ENCODE data around the gene ARL8A.
"Not testable (repeated sequence)": the region's sequence is repeated elsewhere in the genome, so short reads cannot be mapped to it uniquely, and the experiment has no call there.

ARL8A gene

GRCh38 chr1:202112859-202113689, 31.5 kb downstream of the ARL8A start:
- no peak for DNase-seq (ENCODE audit: low read depth in 2 of 2)

- DNase-seq (ENCODE audit: low read depth in 2 of 2) = not testable (repeated sequence)
These were observed 32.9 kb downstream of the ARL8A start for GRCh38 chr1:202111589-202111988.

- no peak for DNase-seq (ENCODE audit: low read depth in 2 of 2)
These were observed 33.6 kb downstream of the ARL8A start for GRCh38 chr1:202110977-202111376.

GRCh38 chr1:202107801-202108731, 36.5 kb downstream of the ARL8A start:
- DNase-seq (ENCODE audit: low read depth in 2 of 2) = no peak

GRCh38 chr1:202107321-202107761, 37.2 kb downstream of the ARL8A start:
- no peak for DNase-seq (ENCODE audit: low read depth in 2 of 2)

GRCh38 chr1:202106340-202107254, 37.9 kb downstream of the ARL8A start:
- no peak for DNase-seq (ENCODE audit: low read depth in 2 of 2)

- DNase-seq (ENCODE audit: low read depth in 2 of 2) = no peak
These were observed 38.8 kb downstream of the ARL8A start for GRCh38 chr1:202105571-202106339.

- no peak for DNase-seq (ENCODE audit: low read depth in 2 of 2)
These were observed 40.5 kb downstream of the ARL8A start for GRCh38 chr1:202104073-202104472.

- DNase-seq (ENCODE audit: low read depth in 2 of 2) = no peak
These were observed 43.4 kb downstream of the ARL8A start for GRCh38 chr1:202101184-202101583.

GRCh38 chr1:202093858-202094257, 50.7 kb downstream of the ARL8A start:
- no peak for DNase-seq (ENCODE audit: low read depth in 2 of 2)

GRCh38 chr1:202090994-202091393, 53.5 kb downstream of the ARL8A start:
- DNase-seq (ENCODE audit: low read depth in 2 of 2) = no peak

GRCh38 chr1:202088206-202088605, 56.3 kb downstream of the ARL8A start:
- DNase-seq (ENCODE audit: low read depth in 2 of 2) = no peak

GRCh38 chr1:202086579-202087350, 57.8 kb downstream of the ARL8A start:
- no peak for DNase-seq (ENCODE audit: low read depth in 2 of 2)

- no peak for DNase-seq (ENCODE audit: low read depth in 2 of 2)
These were observed 58.7 kb downstream of the ARL8A start for GRCh38 chr1:202085682-202086373.

- DNase-seq (ENCODE audit: low read depth in 2 of 2) = no peak
These were observed 59.5 kb downstream of the ARL8A start for GRCh38 chr1:202084791-202085681.
